Psoas muscle (tissue), 8 donors: Measurements from ENCODE around the gene PLPP4. TPM values are rescaled to one million over a fixed set of nuclear protein-coding genes. Genes with fewer than 3 reads are reported as not detected.

Source experiments
- ATAC-seq, 4 donors: fragments of 200-7000 bp; cut with Tn5 transposase; one replicate each; pipeline ENCODE4 v1.9.1; 2020; ENCODE audit warnings: moderate library complexity in 3 of 4, mild to moderate bottlenecking in 2 of 4
- DNase-seq, 2 donors: peaks; one replicate each; pipeline ENCODE4 v3.0.0-alpha.2; 2020
- H3K27ac ChIP-seq: fragments of 200-600 bp; one replicate; pipeline ENCODE4 v1.8.0; 2022
- H3K27me3 ChIP-seq, 3 donors: fragments of 200-600 bp in 1 of 3; one replicate each; pipeline versions ENCODE4 v1.6.1 to v1.8.0; 2013 to 2022; ENCODE audit warnings: low read length in 2 of 3, mild to moderate bottlenecking in 2 of 3, moderate library complexity in 1 of 3; ENCODE audit not compliant: insufficient read depth in 3 of 3
- H3K36me3 ChIP-seq, 2 donors: fragments of 200-600 bp in 1 of 2; one replicate each; pipeline versions ENCODE4 v1.6.1 to v1.8.0; 2013 to 2022; ENCODE audit warnings: low read depth in 1 of 2, mild to moderate bottlenecking in 1 of 2, moderate library complexity in 1 of 2; ENCODE audit not compliant: insufficient read depth in 1 of 2
- H3K4me1 ChIP-seq: fragments of 200-600 bp; one replicate; pipeline ENCODE4 v1.8.0; 2022
- H3K4me3 ChIP-seq: fragments of 200-600 bp; one replicate; pipeline ENCODE4 v1.8.0; 2022; ENCODE audit warnings: mild to moderate bottlenecking
- H3K9me3 ChIP-seq: fragments of 200-600 bp; one replicate; pipeline ENCODE4 v1.8.0; 2022
- WGBS, 3 donors: extraction: QIAGEN DNeasy Blood & Tissue Kit; methylation state at CpG; one replicate each; pipeline versions ENCODE4 v1.1.6 to v1.1.7; 2013; 5-methylcytosine and 5-hydroxymethylcytosine counted together
- intact Hi-C, 2 donors: fragments of 100-400 bp; cut with DNase I; formaldehyde crosslinking; loops; one replicate each; pipeline versions ENCODE4 v1.11.0 to v1.14.2; 2022
- polyA plus RNA-seq, 3 donors: library from polyadenylated mRNA; stranded (reverse); fragments of 200-250 nt; gene quantifications; one replicate each; pipeline ENCODE4 v1.2.3, GENCODE V29; 2013
- total RNA-seq, 4 donors: library from RNA; stranded (reverse); fragmentation: NEBNext Ultra II Directional in 2 of 4; extraction: Animal tissue kit (Norgen Biotek cat#: 25700) in 2 of 4; gene quantifications; one replicate each; pipeline versions ENCODE4 v1.2.1 to v1.2.4, GENCODE V29; 2021 to 2023
- TF ChIP-seq, protein P1 (sequence below): fragments of 200-600 bp; IDR thresholded peaks from one replicate; pipeline ENCODE4 v1.8.0; 2022; ENCODE audit warnings: antibody characterized with exemption
- donor health status: healthy with polysubstance abuse.
- donor health status: DM: no; HTN: no; CAD: no; lungs with moderate emphysema.
- donor health status: Bipolar disorder and iron deficiency.
- donor health status: healthy.
- donor health status: DM: yes; HTN: yes; CAD: no.
- donor health status: DM: no; HTN: no; CAD: no.
- donor health status: DM: no; HTN: no; CAD: no.
- donor health status: DM: yes; HTN: yes; CAD: no.

Gene PLPP4
- total and polyA plus RNA-seq, 7 donors = not detected

DNA sequence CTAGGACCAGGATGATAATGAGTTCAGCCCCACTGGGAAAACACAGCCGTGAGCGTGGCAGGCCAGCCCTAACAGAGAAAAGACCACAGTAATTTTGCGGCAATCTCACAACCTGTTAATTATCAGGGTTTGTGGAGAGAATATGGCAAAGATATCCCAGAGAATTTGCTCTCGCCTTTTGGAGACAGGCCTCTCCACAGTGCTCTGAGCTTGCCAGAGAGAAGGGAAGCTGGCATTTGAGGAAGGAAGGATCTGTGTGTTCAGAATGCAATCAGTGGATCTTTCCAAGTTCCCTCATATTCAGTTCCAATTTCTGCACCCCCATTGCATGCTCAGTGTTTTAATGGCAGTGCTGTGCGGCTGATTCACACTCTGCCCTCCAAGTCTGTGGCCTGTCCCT is 60.2 kb downstream of the PLPP4 start:
- Histone ChIP-seq H3K27me3 (no peaks in the 10 kb centered on the region), H3K4me3 (no peak overlapping the region), H3K9me3 (no peaks in the 10 kb centered on the region), H3K36me3 (no peaks in the 10 kb centered on the region), H3K27ac (no peak overlapping the region), H3K4me1 (no peaks in the 10 kb centered on the region)
- DNase-seq (no peak), ATAC-seq (no peak)
- TF ChIP-seq, protein P1, sequence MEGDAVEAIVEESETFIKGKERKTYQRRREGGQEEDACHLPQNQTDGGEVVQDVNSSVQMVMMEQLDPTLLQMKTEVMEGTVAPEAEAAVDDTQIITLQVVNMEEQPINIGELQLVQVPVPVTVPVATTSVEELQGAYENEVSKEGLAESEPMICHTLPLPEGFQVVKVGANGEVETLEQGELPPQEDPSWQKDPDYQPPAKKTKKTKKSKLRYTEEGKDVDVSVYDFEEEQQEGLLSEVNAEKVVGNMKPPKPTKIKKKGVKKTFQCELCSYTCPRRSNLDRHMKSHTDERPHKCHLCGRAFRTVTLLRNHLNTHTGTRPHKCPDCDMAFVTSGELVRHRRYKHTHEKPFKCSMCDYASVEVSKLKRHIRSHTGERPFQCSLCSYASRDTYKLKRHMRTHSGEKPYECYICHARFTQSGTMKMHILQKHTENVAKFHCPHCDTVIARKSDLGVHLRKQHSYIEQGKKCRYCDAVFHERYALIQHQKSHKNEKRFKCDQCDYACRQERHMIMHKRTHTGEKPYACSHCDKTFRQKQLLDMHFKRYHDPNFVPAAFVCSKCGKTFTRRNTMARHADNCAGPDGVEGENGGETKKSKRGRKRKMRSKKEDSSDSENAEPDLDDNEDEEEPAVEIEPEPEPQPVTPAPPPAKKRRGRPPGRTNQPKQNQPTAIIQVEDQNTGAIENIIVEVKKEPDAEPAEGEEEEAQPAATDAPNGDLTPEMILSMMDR = no peak
- intact Hi-C loops = no loop called here
- WGBS, 3 donors = 69 to 77% (median 76%) methylated on average over 5 of the region's 5 CpGs

DNA sequence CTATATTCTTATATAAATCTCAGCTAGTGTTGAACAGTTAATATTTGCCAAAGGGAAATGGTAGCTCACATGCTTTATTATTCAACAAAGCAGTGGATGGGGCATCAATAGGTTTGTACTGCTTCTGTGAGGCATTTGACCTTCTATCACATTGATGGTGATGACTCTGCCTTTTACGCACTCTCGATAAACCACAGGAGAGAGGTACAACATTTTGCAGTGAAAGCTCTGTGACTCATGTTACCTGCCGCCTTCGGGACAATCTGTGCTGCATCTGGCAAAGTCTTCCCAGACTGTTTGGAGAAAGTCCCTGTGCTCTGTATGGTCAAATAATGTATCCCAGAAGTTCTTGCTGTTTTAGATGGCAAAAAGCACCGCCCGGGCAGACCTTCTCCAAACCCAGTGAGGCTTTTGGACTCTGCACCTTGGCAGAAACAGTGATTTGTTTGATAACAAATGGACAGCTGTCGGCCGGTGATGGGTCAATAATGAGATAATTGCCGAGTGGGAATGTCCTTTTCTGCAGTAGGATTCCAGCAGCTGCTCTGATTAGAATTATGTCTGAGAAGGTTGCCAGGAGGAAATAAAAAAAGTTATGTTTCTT is 61.0 kb downstream of the PLPP4 start:
- no peaks in the 10 kb centered on the region for H3K4me1 ChIP-seq
- no peaks in the 10 kb centered on the region for H3K36me3 ChIP-seq
- H3K27me3 ChIP-seq = no peaks in the 10 kb centered on the region
- intact Hi-C loops = no loop called here
- no peaks in the 10 kb centered on the region for H3K9me3 ChIP-seq
- TF ChIP-seq, protein P1 = no peak
- H3K4me3 ChIP-seq = no peak overlapping the region
- H3K27ac ChIP-seq = no peak overlapping the region
- no peak for DNase-seq
- WGBS, 3 donors = 71 to 83% (median 75%) methylated on average over 9 of the region's 9 CpGs
- ATAC-seq = no peak

DNA sequence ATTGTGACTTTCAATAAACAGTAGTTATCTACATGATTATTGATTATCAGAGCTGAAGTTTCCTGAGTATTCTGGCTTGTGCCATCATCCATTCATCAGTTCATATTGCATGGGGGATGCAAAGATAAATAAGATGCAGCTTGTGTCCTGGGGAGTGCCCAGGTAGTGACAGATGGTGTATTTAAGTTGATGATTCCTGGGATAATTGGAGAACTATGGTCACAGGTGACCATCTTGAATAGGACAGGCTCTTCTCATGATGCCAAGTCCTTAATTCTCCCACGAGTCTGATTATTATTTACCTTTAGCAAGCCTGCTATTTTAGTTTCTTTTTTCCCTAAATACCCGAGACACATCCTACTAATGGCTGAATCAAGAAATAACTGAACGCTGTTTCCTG is 64.9 kb downstream of the PLPP4 start:
- Histone ChIP-seq H3K27me3 (no peaks in the 10 kb centered on the region), H3K4me3 (no peak overlapping the region), H3K9me3 (no peaks in the 10 kb centered on the region), H3K27ac (no peak overlapping the region), H3K4me1 (no peaks in the 10 kb centered on the region), H3K36me3 (no peaks in the 10 kb centered on the region)
- no peak for DNase-seq
- ATAC-seq = no peak
- intact Hi-C loops = no loop called here
- TF ChIP-seq, protein P1 = no peak
- 71 to 73% (median 72%) methylated on average over 3 of the region's 3 CpGs for WGBS, 3 donors

DNA sequence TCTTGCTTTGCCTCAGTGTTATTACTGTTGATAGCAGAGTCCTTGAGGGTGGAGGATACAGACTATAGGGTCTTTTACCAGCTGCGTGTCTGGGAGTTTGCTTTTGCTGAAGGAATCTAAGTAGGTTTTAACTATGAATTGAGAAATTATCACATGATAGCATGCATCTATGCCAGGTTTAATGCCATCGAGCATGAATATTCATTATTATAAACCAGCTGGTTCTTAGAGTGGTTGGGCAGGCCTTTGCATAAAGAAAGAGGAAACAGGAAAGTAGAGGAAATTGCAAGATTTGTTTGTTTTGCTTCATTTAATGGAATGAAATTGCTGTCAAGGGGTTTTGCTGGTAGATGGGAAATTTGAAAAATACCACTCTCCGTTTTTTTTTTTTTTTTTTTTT is 70.7 kb downstream of the PLPP4 start:
- Histone ChIP-seq H3K9me3 (no peaks in the 10 kb centered on the region), H3K27ac (no peak overlapping the region), H3K4me3 (no peak overlapping the region), H3K27me3 (no peaks in the 10 kb centered on the region), H3K4me1 (no peaks in the 10 kb centered on the region), H3K36me3 (no peaks in the 10 kb centered on the region)
- DNase-seq = no peak
- ATAC-seq = no peak
- 80 to 83% (median 81%) methylated on average over 2 to 3 of the region's 3 CpGs for WGBS, 3 donors
- TF ChIP-seq, protein P1 = no peak
- intact Hi-C loops = no loop called here

DNA sequence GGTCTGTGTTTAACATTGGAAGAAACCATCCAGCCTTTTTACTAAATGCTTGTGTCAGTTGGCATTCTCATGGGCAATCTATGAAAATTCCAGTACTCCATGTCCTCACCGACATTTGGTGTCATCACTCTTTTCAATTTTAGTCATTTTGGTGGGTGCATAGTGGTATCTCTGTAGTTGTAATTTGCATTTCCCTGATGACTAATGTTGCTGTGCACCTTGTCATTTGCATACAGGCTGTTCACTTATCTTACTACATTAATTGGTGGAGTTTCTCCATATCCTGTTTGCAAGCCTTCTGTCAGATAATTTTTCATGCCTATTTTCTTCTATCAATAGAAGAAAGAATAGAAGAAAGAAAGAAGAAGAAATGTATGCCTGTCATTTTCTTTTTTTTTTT is 73.7 kb downstream of the PLPP4 start:
- TF ChIP-seq, protein P1 = no peak
- Histone ChIP-seq H3K4me1 (no peaks in the 10 kb centered on the region), H3K36me3 (no peaks in the 10 kb centered on the region), H3K4me3 (no peak overlapping the region), H3K9me3 (no peaks in the 10 kb centered on the region), H3K27ac (no peak overlapping the region), H3K27me3 (no peaks in the 10 kb centered on the region)
- WGBS, 3 donors = 84 to 94% (median 85%) methylated on average over 1 of the region's 1 CpG
- ATAC-seq = no peak
- no peak for DNase-seq
- intact Hi-C loops = no loop called here
